ENCODE results near the gene PDE12.
"Not testable (repeated sequence)": the region's sequence is repeated elsewhere in the genome, so short reads cannot be mapped to it uniquely, and the experiment has no call there.

Gene PDE12

DNA sequence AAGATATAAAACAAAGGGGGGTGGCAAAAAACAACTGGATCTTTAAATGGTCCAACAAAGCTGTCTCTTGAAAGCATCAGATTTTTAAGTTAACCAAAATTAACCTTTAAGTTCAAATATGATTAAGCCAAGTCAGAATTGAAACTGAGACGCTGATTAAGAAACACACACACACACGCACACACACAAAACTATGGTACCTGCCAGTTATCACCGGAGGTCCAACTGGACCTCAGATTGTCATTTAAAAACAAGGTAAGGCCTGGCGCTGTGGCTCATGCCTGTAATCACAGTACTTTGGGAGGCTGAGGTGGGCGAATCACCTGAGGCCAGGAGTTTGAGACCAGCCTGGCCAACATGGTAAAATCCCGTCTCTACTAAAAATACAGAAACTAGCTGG, 30.7 kb downstream of the PDE12 start:
- DNase-seq: no peak

DNA sequence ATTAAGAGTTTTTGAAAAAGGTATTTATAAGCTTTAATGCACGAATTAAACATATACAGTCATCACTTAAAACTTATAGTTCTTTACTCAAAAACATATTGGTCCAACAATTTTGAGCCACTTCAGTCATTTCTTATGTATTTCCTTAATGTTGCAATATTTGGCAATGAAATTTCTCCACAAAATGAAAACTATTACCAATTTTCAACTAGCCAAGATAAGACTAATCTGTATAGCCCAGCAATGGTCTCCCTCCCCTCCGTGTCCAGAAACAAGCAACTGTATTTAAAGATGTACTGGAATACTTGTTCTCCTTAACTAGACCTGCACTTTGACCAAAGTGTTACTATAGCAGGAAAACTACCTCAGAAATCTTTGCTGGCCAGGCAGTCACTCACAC, 31.8 kb downstream of the PDE12 start:
- DNase-seq: no peak

GRCh38 chr3:57592306-57592705, 36.2 kb downstream of the PDE12 start:
- DNase-seq: no peak

DNA sequence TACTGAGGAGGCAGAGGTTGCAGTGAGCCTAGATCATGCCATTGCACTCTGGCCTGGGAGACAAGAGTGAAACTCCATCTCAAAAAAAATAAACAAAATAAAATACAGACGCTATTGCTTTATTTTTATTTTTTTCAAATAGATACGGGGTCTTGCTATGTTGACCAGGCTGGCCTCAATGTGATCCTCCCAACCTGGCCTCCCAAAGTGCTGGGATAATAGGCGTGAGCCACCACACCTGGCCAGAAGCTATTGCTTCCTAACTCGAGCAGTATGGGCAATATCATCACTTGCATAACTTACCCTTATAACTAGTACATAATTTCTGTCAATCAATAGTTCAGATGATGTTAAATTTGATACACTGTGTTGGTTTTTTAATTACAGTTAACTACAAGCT, 38.1 kb downstream of the PDE12 start:
- DNase-seq: no peak

DNA sequence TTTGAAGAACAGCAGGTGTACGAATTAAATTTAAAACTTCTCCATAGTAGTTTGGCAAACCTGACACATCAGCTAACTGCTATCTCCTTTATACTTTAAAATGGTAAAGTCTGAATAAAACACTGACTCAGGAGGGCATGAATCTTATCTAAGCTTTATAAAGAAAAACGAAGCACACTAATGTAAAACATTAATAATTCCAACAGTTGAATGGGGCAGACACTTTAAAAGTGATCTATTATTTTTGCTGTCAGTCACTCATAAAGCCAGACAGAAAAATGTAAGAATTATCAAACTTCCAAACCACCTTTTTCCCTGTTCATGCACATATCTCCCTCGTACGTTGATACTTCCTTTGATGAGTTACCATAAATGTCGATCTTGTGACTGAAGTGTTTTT, 38.5 kb downstream of the PDE12 start:
- no peak for DNase-seq

- peak; percentile 19 to 30 for DNase-seq
Observed at GRCh38 chr3:57596495-57597126, 40.5 kb downstream of the PDE12 start.

DNA sequence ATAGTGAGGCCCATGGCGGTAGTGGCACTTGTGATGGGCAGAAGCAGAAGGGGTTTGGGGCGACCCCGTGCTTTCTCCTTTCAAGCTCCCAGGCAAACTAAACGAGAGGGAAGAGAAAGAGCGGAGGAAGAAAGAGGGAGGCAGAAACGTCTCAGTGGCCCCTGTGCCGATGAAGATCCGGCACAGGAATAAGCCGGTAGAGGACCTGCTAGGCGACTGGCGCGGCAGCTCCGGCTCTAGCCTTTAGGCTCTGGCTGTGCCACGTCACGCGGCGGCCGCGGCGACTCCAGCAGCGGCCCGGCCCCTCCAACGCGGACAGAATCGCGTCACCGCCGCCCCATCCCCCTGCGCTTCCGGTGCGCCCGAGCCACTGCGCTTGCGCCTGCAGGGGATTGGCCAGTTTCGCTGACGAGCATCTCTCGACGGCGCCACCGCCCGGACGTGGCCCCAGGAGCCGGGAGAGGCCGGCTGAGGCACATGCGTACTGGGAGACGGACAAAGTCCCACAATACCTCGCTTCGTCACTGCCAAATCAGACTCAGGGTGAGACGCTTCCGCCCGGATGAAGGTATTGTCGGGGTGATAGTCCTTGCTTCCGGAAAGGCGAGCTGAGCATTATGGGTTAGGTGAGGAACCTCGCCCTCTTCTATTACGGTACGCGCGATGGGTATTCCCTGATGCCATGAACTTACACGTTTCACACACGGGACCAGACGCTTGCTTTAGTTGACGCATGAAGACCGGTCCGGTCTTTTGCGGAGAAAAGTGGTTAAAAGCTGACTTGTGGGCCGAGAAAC, 41.3 kb downstream of the PDE12 start, which contains the start of gene ARF4:
Gene ARF4 (minus strand): TSS at position 218 of the 797 bp plus-strand sequence. CDS start 204 bp downstream, at position 14.
- DNase-seq: peak; percentile 97 to 99

GRCh38 chr3:57598765-57599360, 42.8 kb downstream of the PDE12 start:
- no peak for DNase-seq

- DNase-seq: no peak
Observed at GRCh38 chr3:57600195-57600594, 44.1 kb downstream of the PDE12 start.

DNA sequence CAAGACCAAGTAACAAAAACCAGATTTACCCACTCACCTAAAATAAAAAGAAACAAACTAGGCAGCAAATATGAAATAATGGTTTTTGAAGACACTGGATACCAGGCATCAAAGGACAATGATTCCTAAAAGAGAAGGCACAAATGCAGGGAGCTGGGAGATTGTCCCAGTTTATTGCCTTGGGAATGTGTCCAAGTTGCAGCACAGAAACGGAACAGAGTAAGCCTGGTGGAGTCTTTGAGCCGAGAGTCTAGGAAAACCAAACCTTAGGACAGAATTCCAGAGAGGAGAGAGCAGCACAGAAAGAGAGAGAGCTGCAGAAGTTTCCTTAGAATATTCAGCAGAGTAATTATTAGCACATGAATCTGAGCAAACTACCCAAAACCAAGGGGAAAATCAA, 48.9 kb downstream of the PDE12 start:
- no peak for DNase-seq

GRCh38 chr3:57605683-57606082, 49.6 kb downstream of the PDE12 start:
- no peak for DNase-seq

DNA sequence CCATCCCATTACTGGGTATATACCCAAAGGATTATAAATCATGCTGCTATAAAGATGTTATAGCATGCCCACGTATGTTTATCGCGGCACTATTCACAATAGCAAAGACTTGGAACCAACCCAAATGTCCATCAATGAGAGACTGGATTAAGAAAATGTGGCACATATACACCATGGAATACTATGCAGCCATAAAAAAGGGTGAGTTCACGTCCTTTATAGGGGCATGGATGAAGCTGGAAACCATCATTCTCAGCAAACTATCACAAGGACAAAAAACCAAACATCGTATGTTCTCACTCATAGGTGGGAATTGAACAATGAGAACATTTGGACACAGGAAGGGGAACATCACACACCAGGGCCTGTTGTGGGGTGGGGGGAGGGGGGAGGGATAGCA, 55.8 kb downstream of the PDE12 start:
- DNase-seq: not testable (repeated sequence)

GRCh38 chr3:57616233-57616632, 60.2 kb downstream of the PDE12 start:
- no peak for DNase-seq

Measured in NCI-H524 (cell line).